Endodermal cell (in vitro differentiated cells): Measurements from ENCODE around the gene AGPS. TPM values are rescaled to one million over a fixed set of nuclear protein-coding genes. Genes with fewer than 3 reads are reported as not detected.

ENCODE experiments used
- DNase-seq: peaks from one replicate; pipeline ENCODE4 v3.0.0-alpha.2; 2017
- H3K27ac ChIP-seq: 2 replicates; pipeline ENCODE4 v1.5.1; 2013; ENCODE audit warnings: mild to moderate bottlenecking, low read depth, low read length, moderate library complexity
- H3K27me3 ChIP-seq: 2 replicates; pipeline ENCODE4 v1.6.1; 2013; ENCODE audit warnings: mild to moderate bottlenecking, low read length, moderate library complexity; ENCODE audit not compliant: insufficient read depth, control insufficient read depth, poor library complexity, severe bottlenecking
- H3K36me3 ChIP-seq: 2 replicates; pipeline ENCODE4 v1.7.0; 2013; ENCODE audit warnings: mild to moderate bottlenecking, low read length, moderate library complexity; ENCODE audit not compliant: control insufficient read depth, insufficient read depth
- H3K4me1 ChIP-seq: one replicate; pipeline ENCODE4 v1.7.0; 2013; ENCODE audit warnings: low read length; ENCODE audit not compliant: control insufficient read depth, insufficient read depth
- H3K4me3 ChIP-seq: 2 replicates; pipeline ENCODE4 v1.5.1; 2013; ENCODE audit warnings: mild to moderate bottlenecking, low read length, moderate library complexity
- H3K9ac ChIP-seq: 2 replicates; pipeline ENCODE4 v1.6.1; 2013; ENCODE audit warnings: mild to moderate bottlenecking, low read length, moderate library complexity; ENCODE audit not compliant: poor library complexity, severe bottlenecking; ENCODE audit errors: extremely low read depth
- H3K9me3 ChIP-seq: 2 replicates; pipeline ENCODE4 v1.6.1; 2013; ENCODE audit warnings: mild to moderate bottlenecking, low read length, moderate library complexity; ENCODE audit not compliant: control insufficient read depth
- H3K27ac Mint-ChIP-seq: 2 replicates; pipeline ENCODE4 v1.8.0; 2020; ENCODE audit warnings: mixed read lengths
- H3K27me3 Mint-ChIP-seq: 2 replicates; pipeline ENCODE4 v1.8.0; 2021; ENCODE audit warnings: mild to moderate bottlenecking, mixed read lengths; ENCODE audit not compliant: insufficient read depth
- H3K36me3 Mint-ChIP-seq: 2 replicates; pipeline ENCODE4 v1.8.0; 2020; ENCODE audit warnings: low read depth, mixed read lengths
- H3K4me1 Mint-ChIP-seq: 2 replicates; pipeline ENCODE4 v1.8.0; 2020; ENCODE audit warnings: mixed read lengths
- H3K4me3 Mint-ChIP-seq: 2 replicates; pipeline ENCODE4 v1.8.0; 2020; ENCODE audit warnings: mild to moderate bottlenecking, moderate library complexity, mixed read lengths
- H3K9me3 Mint-ChIP-seq: 2 replicates; pipeline ENCODE4 v1.8.0; 2020; ENCODE audit warnings: mild to moderate bottlenecking, mixed read lengths
- WGBS, 2 experiments: methylation state at CpG; one replicate each; pipeline versions ENCODE4 v1.1.5 to v1.1.7; 2013; ENCODE audit warnings: missing lambda C conversion rate in 2 of 2, mixed read lengths in 1 of 2; ENCODE audit not compliant: insufficient coverage in 1 of 2, insufficient read length in 1 of 2; 5-methylcytosine and 5-hydroxymethylcytosine counted together
- total RNA-seq, 2 donors: library from RNA; stranded (reverse); fragmentation: NEBNext Ultra II Directional in 1 of 2; extraction: Animal tissue kit (Norgen Biotek cat#: 25700) in 1 of 2; gene quantifications; 2 replicates in 1 of 2; 3 replicates in 1 of 2; pipeline ENCODE4 v1.2.1, GENCODE V29; 2021
- TF ChIP-seq, protein P1 (sequence below): fragments of 200-600 bp; sonication (generic); conservative IDR thresholded peaks from 2 replicates; pipeline ENCODE4 v1.5.0; 2021; ENCODE audit warnings: antibody characterized with exemption, mild to moderate bottlenecking

The AGPS gene
- total RNA-seq, 2 donors from 2014 or later, result 76.8 to 86.1 TPM

DNA sequence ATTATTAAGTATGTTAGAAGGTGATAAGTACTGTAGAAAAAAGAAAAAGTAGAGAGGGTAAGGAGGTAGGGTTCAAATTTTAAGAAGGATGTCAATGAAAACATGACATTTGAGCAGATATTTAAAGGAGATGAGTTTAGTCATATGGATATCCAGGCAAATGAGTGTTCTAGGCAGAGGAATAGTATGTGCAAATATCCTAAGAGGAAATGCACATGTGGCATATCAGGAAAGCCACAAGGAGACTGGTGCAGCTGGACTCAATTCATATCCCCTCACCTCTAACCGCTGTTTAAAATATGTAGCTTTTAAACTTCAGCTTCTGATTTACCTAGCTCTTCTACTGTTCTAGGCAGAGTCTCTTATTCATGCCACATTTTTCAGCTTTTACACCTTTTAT is 9.5 kb downstream of the AGPS start:
- Histone ChIP-seq H3K4me1 (peaks cover 21% of the 10 kb centered on the region), H3K27me3 (no peaks in the 10 kb centered on the region), H3K27ac (no peak overlapping the region), H3K9me3 (no peaks in the 10 kb centered on the region), H3K9ac (no peak overlapping the region), H3K4me3 (no peak overlapping the region), H3K36me3 (peaks cover 2% of the 10 kb centered on the region)
- TF ChIP-seq, protein P1, sequence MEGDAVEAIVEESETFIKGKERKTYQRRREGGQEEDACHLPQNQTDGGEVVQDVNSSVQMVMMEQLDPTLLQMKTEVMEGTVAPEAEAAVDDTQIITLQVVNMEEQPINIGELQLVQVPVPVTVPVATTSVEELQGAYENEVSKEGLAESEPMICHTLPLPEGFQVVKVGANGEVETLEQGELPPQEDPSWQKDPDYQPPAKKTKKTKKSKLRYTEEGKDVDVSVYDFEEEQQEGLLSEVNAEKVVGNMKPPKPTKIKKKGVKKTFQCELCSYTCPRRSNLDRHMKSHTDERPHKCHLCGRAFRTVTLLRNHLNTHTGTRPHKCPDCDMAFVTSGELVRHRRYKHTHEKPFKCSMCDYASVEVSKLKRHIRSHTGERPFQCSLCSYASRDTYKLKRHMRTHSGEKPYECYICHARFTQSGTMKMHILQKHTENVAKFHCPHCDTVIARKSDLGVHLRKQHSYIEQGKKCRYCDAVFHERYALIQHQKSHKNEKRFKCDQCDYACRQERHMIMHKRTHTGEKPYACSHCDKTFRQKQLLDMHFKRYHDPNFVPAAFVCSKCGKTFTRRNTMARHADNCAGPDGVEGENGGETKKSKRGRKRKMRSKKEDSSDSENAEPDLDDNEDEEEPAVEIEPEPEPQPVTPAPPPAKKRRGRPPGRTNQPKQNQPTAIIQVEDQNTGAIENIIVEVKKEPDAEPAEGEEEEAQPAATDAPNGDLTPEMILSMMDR, result no peak
- 94 to 100% methylated on average over 1 of the region's 1 CpG for WGBS, 2 experiments
- peaks cover 2% of the 10 kb centered on the region for H3K36me3 Mint-ChIP-seq
- H3K9me3 Mint-ChIP-seq, result no peaks in the 10 kb centered on the region
- DNase-seq, result no peak
- no peak overlapping the region for H3K4me3 Mint-ChIP-seq
- H3K27me3 Mint-ChIP-seq, result no peaks in the 10 kb centered on the region
- peaks cover 40% of the 10 kb centered on the region for H3K4me1 Mint-ChIP-seq
- no peak overlapping the region for H3K27ac Mint-ChIP-seq

DNA sequence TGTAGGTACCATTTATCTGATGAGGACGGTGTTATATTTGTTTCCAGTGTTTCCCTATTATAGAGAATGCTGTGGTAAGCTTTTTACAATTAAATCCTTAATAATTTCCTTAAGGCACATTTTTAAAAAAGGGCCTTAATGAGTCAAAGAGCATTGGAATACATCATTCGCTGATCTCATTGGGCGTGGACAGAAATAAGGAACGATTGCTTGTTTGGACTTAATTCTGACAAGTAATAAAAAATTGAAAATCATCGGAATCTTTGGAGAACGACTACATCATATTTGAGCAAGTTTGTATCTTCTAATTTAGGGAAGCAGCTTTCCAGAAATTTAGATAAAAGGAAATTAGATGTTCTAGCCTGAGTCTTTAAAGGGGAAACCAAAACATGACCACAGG is 11.3 kb downstream of the AGPS start:
- TF ChIP-seq, protein P1, result no peak
- DNase-seq, result no peak
- peaks cover 4% of the 10 kb centered on the region for H3K36me3 ChIP-seq
- Mint-ChIP-seq H3K27me3 (no peaks in the 10 kb centered on the region), H3K9me3 (no peaks in the 10 kb centered on the region), H3K4me1 (peaks cover 35% of the 10 kb centered on the region), H3K27ac (no peak overlapping the region), H3K36me3 (peaks cover 9% of the 10 kb centered on the region), H3K4me3 (no peak overlapping the region)
- 97% methylated on average over 5 to 6 of the region's 6 CpGs for WGBS, 2 experiments
- H3K27ac ChIP-seq, result no peak overlapping the region
- H3K9ac ChIP-seq, result no peak overlapping the region
- no peaks in the 10 kb centered on the region for H3K27me3 ChIP-seq
- peaks cover 6% of the 10 kb centered on the region for H3K9me3 ChIP-seq
- H3K4me3 ChIP-seq, result no peak overlapping the region
- peaks cover 16% of the 10 kb centered on the region for H3K4me1 ChIP-seq

DNA sequence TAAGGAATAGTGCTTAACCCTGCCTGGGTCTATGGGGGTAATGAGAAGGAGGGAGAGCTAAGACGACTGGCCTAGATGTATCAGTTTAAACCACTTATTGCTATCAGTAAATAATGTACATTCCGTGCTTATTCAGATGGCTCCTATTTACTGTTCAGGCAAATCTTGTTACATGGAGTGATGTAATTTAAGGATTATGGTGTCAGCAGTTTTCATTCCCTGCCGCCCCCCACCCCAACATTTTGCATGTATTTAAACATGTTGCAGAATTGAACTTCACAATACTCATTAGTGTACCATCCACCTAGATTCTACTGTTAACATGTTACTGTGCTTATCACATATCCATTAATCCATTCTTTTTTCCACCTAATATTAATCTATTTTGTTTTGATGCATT is 11.7 kb downstream of the AGPS start:
- Histone ChIP-seq H3K9me3 (peaks cover 10% of the 10 kb centered on the region), H3K9ac (no peak overlapping the region), H3K27ac (no peak overlapping the region), H3K27me3 (no peaks in the 10 kb centered on the region), H3K4me3 (no peak overlapping the region), H3K4me1 (peaks cover 14% of the 10 kb centered on the region), H3K36me3 (peaks cover 7% of the 10 kb centered on the region)
- TF ChIP-seq, protein P1, result no peak
- whole genome bisulfite sequencing, 2 experiments, result 87% methylated on average over 2 of the region's 3 CpGs; no CpG with 5 or more reads in 1 of the 2 experiments
- DNase-seq, result no peak
- Mint-ChIP-seq H3K27me3 (no peaks in the 10 kb centered on the region), H3K4me1 (peaks cover 31% of the 10 kb centered on the region), H3K27ac (no peak overlapping the region), H3K4me3 (no peak overlapping the region), H3K36me3 (peaks cover 9% of the 10 kb centered on the region), H3K9me3 (peaks cover under 1% of the 10 kb centered on the region)
